ENCODE measurements around the gene MAPK12. TPM values are rescaled to one million over a fixed set of nuclear protein-coding genes. Genes with fewer than 3 reads are reported as not detected.

MAPK12 gene
- total and polyA plus RNA-seq, 4 donors = 0.83 to 2.8 (median 1.9) TPM

DNA sequence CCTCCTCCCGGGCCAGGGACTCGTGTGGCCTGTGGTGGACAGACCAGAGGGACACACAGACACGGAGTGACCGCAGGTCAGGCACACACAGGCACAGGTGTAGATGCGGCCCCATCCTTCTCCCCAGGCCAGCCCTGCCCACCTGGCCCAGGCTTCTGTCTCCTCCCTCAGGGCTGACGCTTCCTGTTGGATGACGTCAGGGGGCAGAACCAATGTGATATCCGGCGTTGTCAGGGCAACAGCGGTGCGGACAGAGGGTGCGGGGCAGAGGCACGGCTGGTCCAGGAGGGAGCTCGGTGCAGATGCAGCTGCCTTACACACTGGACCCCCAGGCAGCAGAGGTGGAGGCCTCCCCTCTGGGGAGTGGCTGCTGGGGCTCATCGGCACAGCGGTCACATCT is 13.7 kb downstream of the MAPK12 start:
- Histone ChIP-seq H3K4me3 (ENCODE audit: low read depth in 1 of 3, low read length in 3 of 3) (no peak overlapping the region), H3K4me1 (ENCODE audit: control insufficient read depth in 4 of 4, insufficient read depth in 4 of 4, low read length in 3 of 4) (peaks cover 11 to 70% (median 49%) of the 10 kb centered on the region in 4 donors), H3K9me3 (ENCODE audit: control insufficient read depth in 4 of 4, low read length in 3 of 4) (no peaks in the 10 kb centered on the region), H3K27me3 (ENCODE audit: control insufficient read depth in 4 of 4, insufficient read depth in 4 of 4, low read length in 3 of 4) (no peaks in the 10 kb centered on the region), H3K9ac (ENCODE audit: low read depth in 1 of 2, low read length in 2 of 2) (no peak overlapping the region), H3K27ac (ENCODE audit: low read depth in 1 of 2, low read length in 2 of 2) (no peak overlapping the region), H3K36me3 (ENCODE audit: control insufficient read depth in 4 of 4, insufficient read depth in 3 of 4, low read depth in 1 of 4, low read length in 3 of 4) (peaks cover 0 to 4% (median 2%) of the 10 kb centered on the region in 4 donors)
- WGBS = 60% methylated on average over 16 of the region's 16 CpGs
- TF ChIP-seq SP1 (IDR thresholded peaks at IDR 0.05) (no peak), JUND (IDR thresholded peaks at IDR 0.05) (no peak), FOXA1 (IDR thresholded peaks at IDR 0.05) (no peak), GABPA (IDR thresholded peaks at IDR 0.05 in 1 of 2, conservative IDR thresholded peaks at IDR 0.05 in 1 of 2) (no peak), FOXA2 (IDR thresholded peaks at IDR 0.05) (no peak), RXRA (IDR thresholded peaks at IDR 0.05) (no peak), HNF4G (IDR thresholded peaks at IDR 0.05) (no peak), TAF1 (conservative IDR thresholded peaks at IDR 0.05) (no peak), YY1 (IDR thresholded peaks at IDR 0.05) (no peak), HNF4A (conservative IDR thresholded peaks at IDR 0.05) (no peak), NR2F2 (IDR thresholded peaks at IDR 0.05) (no peak), EGR1 (IDR thresholded peaks at IDR 0.05; ENCODE audit: low read depth in 2 of 2) (no peak), RAD21 (IDR thresholded peaks at IDR 0.05) (no peak)
- TF ChIP-seq, protein P1, sequence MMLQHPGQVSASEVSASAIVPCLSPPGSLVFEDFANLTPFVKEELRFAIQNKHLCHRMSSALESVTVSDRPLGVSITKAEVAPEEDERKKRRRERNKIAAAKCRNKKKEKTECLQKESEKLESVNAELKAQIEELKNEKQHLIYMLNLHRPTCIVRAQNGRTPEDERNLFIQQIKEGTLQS (IDR thresholded peaks at IDR 0.05) = no peak
- TF ChIP-seq, protein P2, sequence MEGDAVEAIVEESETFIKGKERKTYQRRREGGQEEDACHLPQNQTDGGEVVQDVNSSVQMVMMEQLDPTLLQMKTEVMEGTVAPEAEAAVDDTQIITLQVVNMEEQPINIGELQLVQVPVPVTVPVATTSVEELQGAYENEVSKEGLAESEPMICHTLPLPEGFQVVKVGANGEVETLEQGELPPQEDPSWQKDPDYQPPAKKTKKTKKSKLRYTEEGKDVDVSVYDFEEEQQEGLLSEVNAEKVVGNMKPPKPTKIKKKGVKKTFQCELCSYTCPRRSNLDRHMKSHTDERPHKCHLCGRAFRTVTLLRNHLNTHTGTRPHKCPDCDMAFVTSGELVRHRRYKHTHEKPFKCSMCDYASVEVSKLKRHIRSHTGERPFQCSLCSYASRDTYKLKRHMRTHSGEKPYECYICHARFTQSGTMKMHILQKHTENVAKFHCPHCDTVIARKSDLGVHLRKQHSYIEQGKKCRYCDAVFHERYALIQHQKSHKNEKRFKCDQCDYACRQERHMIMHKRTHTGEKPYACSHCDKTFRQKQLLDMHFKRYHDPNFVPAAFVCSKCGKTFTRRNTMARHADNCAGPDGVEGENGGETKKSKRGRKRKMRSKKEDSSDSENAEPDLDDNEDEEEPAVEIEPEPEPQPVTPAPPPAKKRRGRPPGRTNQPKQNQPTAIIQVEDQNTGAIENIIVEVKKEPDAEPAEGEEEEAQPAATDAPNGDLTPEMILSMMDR (IDR thresholded peaks at IDR 0.05; ENCODE audit: low read depth, low read length, missing input control) = no peak
- TF ChIP-seq, protein P3, sequence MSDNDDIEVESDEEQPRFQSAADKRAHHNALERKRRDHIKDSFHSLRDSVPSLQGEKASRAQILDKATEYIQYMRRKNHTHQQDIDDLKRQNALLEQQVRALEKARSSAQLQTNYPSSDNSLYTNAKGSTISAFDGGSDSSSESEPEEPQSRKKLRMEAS (IDR thresholded peaks at IDR 0.05) = no peak
- TF ChIP-seq, protein P4, sequence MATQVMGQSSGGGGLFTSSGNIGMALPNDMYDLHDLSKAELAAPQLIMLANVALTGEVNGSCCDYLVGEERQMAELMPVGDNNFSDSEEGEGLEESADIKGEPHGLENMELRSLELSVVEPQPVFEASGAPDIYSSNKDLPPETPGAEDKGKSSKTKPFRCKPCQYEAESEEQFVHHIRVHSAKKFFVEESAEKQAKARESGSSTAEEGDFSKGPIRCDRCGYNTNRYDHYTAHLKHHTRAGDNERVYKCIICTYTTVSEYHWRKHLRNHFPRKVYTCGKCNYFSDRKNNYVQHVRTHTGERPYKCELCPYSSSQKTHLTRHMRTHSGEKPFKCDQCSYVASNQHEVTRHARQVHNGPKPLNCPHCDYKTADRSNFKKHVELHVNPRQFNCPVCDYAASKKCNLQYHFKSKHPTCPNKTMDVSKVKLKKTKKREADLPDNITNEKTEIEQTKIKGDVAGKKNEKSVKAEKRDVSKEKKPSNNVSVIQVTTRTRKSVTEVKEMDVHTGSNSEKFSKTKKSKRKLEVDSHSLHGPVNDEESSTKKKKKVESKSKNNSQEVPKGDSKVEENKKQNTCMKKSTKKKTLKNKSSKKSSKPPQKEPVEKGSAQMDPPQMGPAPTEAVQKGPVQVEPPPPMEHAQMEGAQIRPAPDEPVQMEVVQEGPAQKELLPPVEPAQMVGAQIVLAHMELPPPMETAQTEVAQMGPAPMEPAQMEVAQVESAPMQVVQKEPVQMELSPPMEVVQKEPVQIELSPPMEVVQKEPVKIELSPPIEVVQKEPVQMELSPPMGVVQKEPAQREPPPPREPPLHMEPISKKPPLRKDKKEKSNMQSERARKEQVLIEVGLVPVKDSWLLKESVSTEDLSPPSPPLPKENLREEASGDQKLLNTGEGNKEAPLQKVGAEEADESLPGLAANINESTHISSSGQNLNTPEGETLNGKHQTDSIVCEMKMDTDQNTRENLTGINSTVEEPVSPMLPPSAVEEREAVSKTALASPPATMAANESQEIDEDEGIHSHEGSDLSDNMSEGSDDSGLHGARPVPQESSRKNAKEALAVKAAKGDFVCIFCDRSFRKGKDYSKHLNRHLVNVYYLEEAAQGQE (IDR thresholded peaks at IDR 0.05) = no peak
- TF ChIP-seq, protein P5, sequence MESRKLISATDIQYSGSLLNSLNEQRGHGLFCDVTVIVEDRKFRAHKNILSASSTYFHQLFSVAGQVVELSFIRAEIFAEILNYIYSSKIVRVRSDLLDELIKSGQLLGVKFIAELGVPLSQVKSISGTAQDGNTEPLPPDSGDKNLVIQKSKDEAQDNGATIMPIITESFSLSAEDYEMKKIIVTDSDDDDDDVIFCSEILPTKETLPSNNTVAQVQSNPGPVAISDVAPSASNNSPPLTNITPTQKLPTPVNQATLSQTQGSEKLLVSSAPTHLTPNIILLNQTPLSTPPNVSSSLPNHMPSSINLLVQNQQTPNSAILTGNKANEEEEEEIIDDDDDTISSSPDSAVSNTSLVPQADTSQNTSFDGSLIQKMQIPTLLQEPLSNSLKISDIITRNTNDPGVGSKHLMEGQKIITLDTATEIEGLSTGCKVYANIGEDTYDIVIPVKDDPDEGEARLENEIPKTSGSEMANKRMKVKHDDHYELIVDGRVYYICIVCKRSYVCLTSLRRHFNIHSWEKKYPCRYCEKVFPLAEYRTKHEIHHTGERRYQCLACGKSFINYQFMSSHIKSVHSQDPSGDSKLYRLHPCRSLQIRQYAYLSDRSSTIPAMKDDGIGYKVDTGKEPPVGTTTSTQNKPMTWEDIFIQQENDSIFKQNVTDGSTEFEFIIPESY (IDR thresholded peaks at IDR 0.05) = no peak
- no peak for DNase-seq (ENCODE audit: low spot score)

All from liver (tissue), 9 donors.